ENCODE results near the gene GPC3.

The GPC3 gene

GRCh38 chrX:133607419-133608348, 377.7 kb downstream of the GPC3 start:
- no peak for DNase-seq

DNA sequence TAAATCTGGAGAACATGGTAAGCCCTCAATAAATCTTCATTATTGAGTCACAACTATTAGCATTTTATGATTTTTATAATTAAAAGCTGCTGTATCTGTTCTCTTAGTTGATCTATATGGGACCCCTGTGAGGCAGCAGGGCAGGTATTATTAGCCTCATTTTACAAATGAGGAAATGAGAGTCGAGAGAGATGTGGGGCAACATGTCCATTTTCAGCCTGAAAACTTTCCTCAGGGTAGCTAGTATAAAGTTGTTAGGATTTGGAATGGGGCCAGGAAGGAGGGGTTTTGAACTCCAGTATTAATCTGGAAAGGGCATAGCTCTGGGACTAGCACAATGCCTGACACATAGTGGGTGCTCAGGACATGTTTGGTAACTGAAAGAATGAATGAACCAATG, 378.4 kb downstream of the GPC3 start:
- DNase-seq: no peak

DNA sequence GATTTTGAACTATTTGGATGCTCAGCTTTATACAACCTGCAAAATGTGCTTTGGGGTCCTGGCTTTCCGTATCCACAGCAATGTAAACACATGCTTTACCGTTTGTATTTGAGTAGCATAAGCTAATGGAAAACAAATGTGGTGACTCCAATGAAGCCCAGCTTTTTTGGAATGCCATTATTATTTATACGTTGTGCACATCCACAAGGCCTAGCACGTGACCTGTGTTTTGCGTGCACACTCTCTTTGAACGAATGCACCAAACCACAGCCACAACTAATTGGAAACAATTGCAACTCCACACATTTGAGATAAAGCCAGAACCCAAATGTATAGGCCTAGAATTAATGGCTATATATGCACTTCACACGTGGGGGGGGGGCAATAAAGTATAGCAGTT, 380.6 kb downstream of the GPC3 start:
- no peak for DNase-seq

DNA sequence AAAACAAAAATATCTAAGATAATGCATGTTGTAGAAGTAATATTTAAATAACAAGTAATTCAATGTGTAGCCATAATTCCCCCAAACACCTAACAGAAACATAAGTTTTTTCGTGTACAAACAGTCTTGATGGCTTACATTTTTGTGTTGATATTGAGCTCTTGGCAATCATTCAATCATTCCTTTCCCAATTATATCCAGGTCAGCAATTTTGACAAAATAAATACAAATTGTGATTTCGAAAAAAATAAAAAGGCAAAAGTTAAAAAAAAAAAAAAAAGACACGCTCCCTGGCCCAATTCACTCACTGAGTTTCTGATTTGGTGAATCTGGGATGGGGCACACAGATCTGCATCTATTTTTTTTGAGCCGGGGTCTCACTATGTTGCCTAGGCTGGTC, 382.5 kb downstream of the GPC3 start:
- DNase-seq: no peak

GRCh38 chrX:133601116-133601515, 384.3 kb downstream of the GPC3 start:
- DNase-seq: no peak

- DNase-seq: no peak
These were observed 384.9 kb downstream of the GPC3 start for GRCh38 chrX:133600536-133600935.

DNA sequence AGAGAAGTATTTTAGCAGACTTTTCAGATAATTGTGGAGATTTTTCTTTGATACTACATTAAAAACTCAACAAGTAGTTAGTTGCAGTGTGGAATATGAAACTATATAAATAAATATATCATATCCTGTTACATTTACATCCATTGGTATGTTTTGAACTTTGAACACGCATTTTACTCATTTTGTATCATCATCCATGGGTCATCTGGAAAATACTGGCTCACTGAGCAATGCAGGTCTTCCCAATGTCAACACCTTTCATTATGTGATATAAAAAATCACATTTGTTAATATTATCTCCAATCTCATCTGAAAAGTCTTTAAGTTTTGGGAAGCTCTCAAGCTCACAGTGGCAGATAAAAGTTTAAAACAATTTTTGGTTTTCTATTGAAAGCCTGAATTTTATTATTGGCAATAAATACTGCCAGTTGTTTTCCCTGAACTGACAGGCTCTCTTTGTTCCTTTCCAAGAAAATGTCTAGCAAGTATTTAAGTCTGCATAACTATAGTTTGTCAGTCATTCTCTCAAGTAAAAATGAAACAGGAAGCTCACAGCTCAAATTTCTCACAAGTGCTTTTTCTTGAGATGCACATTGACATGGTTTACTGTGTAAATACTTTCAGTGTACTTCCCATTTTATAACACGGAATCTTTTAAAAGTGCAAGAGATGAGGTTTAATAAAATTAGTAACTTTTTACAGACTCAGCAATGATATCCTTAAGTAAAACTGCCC, 386.6 kb downstream of the GPC3 start:
- no peak for DNase-seq

DNA sequence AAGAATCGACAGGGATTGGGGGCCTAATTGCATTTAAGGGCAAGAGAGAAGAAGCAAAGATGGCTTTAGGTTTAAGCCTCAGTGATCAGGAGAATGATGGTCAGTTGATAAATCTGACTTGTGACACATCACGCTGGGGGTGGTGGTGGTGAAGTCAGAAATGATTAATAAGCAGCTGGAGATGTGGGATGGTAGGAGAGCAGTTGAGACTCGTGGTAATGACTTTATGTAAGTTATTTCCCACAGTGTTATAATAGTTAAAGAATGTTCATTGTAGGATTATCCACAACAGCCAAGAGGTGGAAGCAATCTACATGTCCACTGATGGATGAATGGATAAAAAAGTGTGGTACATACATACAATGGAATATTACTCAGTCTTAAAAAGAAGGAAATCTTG, 391.2 kb downstream of the GPC3 start:
- no peak for DNase-seq

DNA sequence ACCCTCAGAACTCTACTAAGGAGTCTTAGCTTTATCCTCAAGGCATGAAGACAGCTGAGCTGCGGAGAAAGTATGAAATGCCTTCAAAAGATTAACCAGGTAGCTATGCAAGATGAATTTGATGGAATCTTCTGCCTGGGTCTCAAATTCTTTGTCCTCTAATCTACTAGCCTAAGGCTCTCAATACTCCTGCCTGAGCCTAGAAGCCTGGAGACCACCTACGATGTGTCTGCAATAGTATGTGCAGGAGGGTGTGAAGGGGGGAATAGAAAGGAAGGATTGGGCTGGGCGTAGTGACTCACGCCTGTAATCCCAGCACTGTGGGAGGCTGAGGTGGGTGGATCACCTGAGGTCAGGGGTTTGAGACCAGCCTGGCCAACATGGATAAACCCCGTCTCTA, 391.9 kb downstream of the GPC3 start:
- DNase-seq: no peak

DNA sequence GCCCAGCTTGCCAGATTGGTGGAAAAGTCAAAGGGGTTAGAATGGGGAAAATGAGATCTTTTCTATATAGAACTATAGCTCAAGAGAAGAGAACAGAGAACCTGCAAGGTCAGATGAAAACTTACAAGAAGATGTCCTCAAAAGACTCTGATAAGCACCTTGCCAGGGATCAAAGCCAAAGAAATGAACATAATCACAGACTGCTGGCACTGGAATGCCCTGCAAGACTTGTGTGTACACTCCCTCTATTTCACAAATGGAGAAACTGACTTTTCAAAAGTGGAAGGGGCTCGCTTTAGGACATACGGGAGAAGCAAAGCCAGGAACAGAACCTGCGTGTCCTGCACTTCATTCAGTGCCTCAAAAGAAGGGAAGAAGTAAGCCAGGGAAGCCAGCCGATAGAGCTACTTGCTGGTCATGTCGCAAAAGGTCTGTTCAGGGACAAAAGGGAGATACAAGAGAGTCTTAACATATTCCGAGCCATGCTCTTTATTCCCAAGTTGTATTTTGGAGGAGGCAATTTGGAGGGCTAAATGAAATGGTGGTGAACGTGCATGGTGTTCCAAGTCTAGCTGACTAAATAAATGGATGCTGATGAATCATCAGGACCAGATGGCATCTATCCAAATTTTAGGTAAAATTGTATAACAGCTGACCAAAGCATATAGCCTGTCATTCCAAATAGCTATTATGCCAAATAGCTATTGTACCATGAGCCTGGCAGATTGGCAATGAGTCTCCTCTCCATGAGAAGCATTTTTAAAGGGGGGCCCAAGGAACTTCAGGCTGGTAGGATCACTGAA, 394.5 kb downstream of the GPC3 start:
- DNase-seq: no peak

- DNase-seq: no peak
These were observed 396.6 kb downstream of the GPC3 start for GRCh38 chrX:133588827-133589226.

- no peak for DNase-seq
These were observed 397.6 kb downstream of the GPC3 start for GRCh38 chrX:133587818-133588217.

GRCh38 chrX:133587071-133587470, 398.3 kb downstream of the GPC3 start:
- DNase-seq: no peak

- DNase-seq: no peak
These were observed 399.0 kb downstream of the GPC3 start for GRCh38 chrX:133586443-133586842.

GRCh38 chrX:133583825-133584224, 401.6 kb downstream of the GPC3 start:
- no peak for DNase-seq

GRCh38 chrX:133580625-133581024, 404.8 kb downstream of the GPC3 start:
- DNase-seq: no peak

GRCh38 chrX:133579631-133580030, 405.8 kb downstream of the GPC3 start:
- no peak for DNase-seq

GRCh38 chrX:133576876-133577275, 408.5 kb downstream of the GPC3 start:
- no peak for DNase-seq

DNA sequence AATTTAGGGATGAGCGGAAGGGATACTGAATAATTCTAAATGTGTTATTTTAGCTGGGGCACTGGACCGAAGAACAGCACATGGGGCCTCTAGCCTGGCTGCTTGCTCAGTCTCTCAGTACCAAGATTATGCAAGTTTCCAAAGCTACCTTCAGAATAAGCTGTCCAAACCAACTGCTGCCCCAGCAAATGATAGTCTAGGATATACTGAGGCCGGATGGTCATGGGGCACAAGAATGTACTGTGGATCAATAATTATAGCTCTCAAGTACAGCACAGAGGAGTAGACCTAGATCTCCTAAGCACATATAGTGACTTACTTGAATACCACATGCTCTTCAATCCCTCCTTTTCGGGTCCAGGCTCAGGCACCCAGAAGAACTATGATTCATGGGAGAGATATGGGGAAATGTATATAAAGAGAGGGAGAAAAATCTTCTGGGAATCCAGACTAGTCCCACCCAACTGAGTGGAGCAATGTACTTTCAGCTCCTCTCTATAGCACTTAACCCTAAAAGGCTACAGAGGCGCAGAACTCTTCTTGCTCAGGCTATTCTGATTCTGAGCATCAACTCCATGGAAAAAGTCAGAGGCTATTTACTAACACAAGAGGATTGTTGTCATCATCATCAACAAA, 409.8 kb downstream of the GPC3 start:
- no peak for DNase-seq

- peak in 2 of 51 donors; percentile 0 to 1 for DNase-seq
These were observed 410.7 kb downstream of the GPC3 start for GRCh38 chrX:133574716-133575115.

DNA sequence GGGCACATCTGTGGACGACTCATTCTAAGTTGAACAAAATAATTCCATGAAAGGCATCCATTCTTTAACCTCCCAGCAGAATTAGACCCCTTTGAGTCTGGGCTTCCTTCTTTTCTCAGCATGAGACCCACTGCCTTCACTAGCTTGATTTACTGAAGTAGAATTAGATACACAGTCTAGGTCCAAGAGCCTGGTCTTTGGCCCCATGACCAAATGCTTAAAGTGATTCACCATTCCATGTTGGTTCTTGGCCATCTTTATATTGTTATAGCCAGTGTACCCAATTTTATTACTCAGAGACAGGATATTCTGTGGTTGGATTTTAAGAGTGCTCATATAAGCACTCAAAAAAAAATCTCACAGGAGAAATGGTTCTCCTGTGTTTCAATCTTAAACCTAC, 414.8 kb downstream of the GPC3 start:
- no peak for DNase-seq

- no peak for DNase-seq
These were observed 416.2 kb downstream of the GPC3 start for GRCh38 chrX:133569217-133569616.

Data from hypothalamus (tissue), 51 donors.